GM12878 (cell line): ENCODE results near the gene C1QTNF1.

ENCODE experiments used
- CTCF ChIP-seq, 3 experiments: IDR thresholded peaks in 2 of 3; conservative IDR thresholded peaks in 1 of 3; 2 replicates each; pipeline ENCODE4 v1.5.1; 2011; ENCODE audit warnings: low read depth in 3 of 3, low read length in 3 of 3, mild to moderate bottlenecking in 3 of 3, control low read depth in 2 of 3, moderate library complexity in 2 of 3, inconsistent platforms in 1 of 3, mixed read lengths in 1 of 3; ENCODE audit not compliant: control insufficient read depth in 2 of 3, insufficient read depth in 1 of 3; ENCODE audit errors: extremely low read depth in 1 of 3
- ELK1 ChIP-seq: IDR thresholded peaks from 2 replicates; pipeline ENCODE4 v1.6.1; 2012; ENCODE audit warnings: low read depth, low read length, improper control_type of control experiment
- RBBP5 ChIP-seq: fragments of 200-600 bp; sonication (generic); conservative IDR thresholded peaks from 2 replicates; pipeline ENCODE4 v1.6.1; 2016
- USF2 ChIP-seq: IDR thresholded peaks from 2 replicates; pipeline ENCODE4 v1.6.1; 2011; ENCODE audit warnings: low read depth, low read length, improper control_type of control experiment, borderline replicate concordance

GRCh38 chr17:79006046-79006445 is 17.9 kb upstream of the C1QTNF1 start:
- TF ChIP-seq USF2 (no peak), CTCF (IDR thresholded peaks at IDR 0.05 in 2 of 3, conservative IDR thresholded peaks at IDR 0.05 in 1 of 3; ENCODE audit: control insufficient read depth in 2 of 3, extremely low read depth in 1 of 3, insufficient read depth in 1 of 3, low read depth in 3 of 3, low read length in 3 of 3) (no peak), ELK1 (no peak), RBBP5 (no peak)
